ENCODE results near the gene GCN1.

GCN1 gene

DNA sequence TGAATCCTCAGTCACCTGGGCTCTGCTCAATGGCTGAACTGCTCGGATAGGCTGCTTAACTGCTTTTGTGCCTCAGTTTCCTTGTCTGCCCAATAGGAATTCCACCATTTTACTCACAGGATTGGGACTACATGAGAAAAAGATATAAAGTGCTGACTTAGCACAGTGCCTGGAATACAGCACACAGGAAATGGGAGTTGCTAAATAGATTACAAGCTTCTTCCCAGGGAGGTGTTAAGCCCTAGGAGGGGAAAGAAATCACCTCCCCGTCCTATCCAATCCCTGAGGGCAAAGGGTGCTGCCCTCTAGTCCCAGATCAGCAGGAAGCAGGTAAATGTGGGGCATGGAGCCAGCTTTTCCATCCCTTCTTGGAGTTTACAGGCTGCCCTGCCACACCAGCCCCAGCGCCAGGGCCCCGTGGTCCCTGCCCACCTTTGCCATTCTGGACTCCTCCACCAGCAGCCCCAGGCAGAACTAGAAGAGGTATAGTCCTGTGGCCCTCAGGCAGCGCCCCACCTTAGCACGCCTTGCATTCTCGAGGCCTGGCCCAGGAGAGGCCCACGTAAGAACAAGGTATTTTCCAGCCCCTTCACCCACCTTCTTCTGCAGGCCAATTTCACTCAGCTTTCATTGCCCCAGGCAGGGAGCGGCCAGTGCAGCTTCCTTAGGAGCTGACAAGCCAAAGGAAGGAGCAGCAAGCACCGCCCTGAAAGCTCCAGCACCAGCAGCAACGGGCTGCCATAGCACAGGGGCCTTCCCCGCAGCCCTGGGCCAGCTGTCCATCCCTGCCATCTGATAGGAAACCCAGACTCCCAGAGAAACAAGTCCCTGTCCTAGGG lies 35.2 kb upstream of the GCN1 start:
- no peak for DNase-seq

DNA sequence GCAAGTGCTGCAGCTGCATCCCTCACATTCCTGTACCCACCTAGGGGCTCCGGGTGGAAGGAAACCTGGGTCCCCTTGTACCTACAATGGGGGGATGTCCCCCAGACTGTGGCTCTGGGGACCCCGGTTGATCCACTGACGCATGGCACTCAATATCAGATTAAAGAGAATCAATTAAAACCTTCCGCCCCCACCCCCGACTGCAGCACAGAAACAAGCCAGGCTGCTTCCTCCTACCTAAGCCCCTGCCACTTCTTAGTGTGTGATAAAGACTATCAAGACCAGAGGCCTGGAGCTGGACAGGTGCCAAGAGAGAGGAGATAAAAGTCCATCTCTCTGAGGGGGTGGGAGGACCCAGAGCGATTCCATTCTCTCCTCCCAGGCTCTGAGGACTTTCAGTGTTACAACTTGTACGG lies 34.6 kb upstream of the GCN1 start:
- DNase-seq = no peak

DNA sequence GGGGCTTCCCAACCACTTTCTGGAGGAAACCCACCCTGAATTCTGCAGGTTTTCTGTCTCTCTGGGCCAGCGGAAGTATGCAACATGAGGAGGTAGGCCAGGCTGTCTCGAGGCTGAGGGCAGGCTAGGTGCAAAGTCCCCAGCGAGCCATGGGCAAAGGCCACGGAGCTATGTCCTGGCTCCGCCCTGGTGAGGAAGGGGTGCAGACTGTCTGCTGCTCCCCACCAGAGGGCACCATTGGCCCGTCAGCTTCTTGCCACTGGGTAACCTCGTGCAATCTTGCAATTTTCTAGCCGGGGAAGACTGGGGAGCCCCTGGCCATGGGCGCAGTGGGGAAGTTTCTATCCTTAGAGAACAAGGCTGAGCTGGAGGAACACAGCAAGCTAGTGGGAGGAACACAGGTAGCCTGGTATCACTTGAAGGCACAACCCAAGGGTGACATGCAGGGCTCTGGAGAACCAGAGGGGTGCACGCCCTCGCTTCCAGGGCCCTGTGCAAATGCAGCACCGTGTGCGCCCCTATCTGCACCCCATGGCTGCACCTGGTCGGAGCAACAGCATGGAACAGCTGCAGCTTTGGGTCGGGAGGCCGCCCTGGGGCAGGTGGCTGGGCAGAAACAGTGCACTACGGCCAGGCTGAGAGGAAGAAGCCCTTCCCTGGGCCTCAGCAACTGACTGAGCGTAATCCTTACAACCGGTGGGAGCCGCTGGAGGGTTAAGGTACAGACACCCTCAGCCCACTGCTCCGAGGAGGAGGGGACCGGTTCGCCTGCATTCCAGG lies 34.0 kb upstream of the GCN1 start:
- peak; percentile 94 for DNase-seq

DNA sequence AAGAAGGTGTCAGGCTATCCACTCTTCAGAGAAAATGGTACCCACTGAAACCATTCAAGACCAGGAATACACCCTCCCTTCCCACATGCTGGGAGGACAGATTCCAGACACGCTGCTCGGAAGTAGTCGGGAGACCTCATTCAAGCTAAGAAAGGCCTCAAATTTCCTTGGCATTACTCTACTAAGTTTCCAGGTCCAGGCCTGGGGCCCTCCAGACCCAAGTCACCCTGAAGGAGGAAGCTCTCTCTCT lies 33.5 kb upstream of the GCN1 start:
- DNase-seq = no peak

DNA sequence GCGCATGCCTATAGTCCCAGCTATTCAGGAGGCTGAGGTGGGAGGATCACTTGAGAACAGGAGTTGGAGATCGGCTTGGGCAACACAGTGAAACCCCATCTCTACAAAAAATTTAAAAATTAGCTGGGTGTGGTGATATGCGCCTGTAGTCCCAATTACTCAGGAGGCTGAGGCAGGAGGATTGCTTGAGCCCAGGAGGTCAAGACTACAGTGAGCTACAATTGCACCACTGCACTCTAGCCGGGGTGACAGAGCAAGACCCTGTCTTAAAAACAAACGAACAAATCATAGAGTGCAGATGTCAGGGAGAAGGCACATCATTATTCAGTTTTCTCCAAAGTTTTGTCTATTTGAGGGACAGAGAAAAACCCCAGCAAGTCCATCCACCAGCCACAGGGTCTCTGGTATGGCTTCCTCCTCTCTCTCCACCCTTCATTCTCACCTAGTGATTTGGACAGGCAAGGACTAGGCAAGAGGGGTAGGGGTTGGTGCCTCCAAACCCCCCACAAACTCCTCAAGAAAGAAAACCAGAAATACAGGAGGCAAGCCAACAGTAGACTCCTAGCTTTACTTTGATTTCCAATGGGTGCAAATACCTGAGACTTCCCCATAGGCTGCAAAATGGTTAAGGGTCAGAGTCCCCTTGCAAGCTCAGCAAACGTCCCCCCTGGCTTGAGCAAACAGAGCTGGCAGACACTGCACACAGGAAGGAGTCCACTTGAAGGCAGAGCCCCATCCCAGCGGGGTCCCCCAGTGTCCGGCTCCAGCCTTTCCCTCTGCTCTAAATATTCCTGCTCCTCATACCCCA lies 32.9 kb upstream of the GCN1 start:
- DNase-seq = no peak

DNA sequence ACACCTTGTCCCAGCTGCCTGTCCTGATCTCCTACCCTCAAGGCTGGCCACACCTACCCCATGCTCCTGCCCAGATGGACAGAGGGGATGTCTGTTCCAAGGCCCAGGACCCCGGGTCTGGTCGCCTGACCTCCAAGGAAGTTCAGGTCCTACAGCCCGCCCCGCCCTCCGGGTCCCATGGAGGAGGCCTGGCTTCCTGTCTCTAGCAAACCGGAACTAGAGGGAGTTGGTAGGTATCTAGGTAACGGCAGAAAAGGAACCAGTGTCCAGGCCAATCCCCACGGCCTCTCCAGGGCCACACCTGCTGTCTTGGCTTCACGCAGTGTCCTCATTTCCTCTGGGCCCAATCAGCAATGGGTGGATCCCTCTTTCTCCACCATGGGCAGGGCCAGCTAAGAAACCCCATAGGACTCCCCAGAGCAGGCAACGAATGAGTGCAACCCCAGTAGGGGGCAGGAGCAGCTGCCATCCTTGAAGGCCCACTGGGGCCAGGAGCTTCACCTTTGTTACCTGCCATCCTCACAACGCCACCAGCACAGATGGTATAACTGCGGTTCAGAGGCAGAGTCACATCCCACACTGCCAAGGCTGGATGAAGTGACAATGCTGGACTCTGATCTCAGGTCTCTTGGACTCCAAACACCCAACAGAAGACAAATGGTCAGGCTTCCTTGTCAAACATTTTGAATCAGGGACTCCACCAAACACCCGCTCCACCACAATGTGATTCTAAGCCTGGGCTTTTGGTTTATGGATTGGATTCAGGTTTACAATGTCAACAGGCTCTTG lies 31.5 kb upstream of the GCN1 start:
- DNase-seq = no peak

DNA sequence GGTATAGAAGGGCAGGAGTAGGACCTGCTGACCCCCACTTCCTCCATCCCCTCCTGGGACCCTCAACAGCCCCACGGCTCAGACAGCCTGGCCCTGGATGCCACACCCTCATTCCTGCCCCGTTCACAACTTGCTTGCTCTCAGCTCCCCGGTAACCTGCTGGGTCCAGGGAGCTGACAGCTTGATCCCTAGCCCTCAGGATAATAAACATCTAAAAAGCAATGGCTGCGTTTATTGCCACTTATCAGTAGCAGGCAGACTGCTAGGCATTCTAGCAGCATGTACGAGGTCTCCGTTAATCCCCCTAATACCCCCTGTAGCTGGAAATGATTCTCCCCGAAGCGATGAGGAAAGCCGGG lies 30.7 kb upstream of the GCN1 start:
- DNase-seq = no peak

DNA sequence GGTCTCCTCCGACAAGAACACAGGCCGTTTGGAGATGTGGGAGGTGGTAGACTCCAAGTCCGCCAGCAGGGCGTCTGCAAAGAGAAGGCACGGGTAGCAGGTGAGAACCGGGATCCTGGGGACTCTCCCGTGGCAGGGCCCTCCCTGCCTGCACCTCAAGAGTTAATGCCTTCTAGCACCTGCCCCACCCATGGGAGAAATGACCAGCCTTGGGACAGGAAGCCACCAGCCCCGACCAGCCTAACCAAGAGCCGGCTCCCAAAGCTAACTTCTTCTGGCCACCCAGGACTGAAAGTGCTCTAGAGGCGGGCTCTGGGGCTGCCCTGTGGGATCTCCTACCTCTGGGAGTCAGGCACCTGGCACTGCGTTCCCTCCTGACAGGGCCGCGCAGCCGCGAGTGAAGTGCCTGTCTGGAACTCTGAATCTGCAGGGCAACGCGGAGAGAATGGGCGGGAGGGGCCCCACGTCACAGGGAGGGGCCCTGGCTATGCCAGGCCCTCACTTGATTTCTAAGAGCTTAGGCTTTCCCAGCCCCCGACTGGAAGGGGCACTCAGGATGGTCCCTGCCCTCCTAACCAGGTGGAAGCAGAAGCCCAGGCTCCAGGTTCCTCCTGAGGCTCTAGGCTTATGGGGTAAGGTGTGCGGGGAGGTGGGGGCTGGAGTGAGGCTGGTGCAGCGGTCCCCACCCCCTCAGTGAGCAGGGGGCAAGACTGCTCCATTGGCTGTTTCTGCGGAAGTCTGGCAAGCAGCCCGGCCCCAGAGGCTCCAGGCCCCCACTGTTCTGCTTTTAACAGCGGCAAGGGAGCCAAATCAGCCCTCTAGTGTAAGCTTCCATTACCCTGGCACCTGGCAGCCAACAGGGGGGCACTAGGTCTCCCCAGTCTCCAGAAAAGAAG lies 30.0 kb upstream of the GCN1 start:
- no peak for DNase-seq

DNA sequence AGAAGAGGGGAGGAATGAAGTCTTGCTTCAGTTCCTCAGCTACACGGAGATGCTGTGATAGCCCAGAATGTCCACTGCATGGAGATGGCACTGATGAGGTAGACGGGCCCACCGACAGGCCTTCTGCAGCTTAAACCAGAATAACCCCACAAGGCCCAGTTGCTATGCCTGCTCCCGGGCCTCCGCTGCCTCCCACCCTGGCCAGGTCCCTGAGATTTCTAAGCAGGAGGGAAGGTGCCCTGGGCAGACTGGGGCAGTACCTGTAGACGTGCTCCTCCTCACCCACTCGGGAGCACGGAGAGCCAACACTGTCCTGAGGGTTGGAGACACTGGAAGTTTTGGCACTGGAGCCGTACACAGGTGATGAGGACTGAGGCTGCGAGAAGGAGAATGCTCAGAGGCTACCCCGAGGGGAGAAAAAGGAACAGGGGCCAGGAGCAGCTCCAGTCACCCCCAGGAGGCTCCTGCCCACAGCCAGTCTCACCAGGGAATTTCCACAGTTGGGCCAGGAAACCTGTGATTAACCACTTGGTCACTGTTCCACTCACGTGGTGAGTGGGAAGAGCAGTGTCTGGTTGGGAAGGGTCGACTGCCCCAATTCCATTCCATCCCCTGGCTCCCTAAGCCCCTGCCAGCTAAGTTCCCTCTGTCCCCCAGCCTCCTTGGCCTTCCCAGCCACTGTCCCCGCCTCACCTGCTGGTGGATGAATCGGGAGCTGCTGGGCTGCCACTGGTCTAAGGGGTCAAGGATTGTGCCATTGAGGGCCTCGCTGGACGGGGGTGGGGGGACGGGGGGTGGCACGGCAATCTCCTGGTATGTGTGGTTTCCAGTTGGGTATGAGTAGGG lies 29.2 kb upstream of the GCN1 start:
- DNase-seq = no peak

DNA sequence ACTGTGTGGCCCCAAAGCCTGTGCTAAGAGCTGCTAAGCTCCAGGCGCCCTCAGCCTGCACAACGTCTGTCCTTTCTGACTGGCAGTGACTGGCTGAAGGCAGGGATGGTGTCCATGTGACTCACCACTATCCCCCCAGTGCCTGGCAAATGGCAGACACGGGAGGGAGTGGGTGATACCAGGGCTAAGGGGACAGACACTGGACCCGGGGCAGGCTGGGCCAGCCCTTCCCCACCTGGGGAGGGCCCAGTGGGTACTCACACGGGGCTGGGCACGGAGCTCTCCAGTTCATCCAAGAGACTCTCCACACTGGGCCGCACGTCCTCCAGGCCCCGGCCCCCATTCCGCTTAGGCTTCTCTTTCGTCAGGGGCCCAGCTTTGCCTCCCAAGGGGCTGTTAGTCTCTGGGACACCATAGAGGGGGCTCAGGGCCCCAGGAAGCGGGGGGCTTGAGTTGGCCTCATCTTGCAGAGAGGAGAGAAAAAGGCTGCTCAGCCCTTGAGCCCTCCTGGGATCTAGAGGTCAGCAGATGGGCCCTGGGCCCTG lies 27.8 kb upstream of the GCN1 start:
- no peak for DNase-seq

DNA sequence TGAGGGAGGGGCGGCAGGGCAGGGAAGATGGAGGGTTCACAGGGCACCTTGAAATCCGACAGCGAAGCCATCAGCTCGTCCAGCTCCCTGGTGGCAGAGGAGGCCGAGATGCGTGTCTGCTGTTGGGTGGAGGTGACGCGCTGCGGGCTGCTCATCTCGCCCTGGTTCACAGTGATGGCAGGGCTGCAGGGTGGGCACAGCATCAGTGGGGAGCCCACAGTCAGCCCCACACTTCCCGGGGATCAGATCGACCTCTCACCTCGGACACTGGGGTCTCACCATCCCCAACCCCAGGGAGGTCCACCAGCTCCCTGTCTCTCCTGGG lies 27.0 kb upstream of the GCN1 start:
- DNase-seq = no peak

DNA sequence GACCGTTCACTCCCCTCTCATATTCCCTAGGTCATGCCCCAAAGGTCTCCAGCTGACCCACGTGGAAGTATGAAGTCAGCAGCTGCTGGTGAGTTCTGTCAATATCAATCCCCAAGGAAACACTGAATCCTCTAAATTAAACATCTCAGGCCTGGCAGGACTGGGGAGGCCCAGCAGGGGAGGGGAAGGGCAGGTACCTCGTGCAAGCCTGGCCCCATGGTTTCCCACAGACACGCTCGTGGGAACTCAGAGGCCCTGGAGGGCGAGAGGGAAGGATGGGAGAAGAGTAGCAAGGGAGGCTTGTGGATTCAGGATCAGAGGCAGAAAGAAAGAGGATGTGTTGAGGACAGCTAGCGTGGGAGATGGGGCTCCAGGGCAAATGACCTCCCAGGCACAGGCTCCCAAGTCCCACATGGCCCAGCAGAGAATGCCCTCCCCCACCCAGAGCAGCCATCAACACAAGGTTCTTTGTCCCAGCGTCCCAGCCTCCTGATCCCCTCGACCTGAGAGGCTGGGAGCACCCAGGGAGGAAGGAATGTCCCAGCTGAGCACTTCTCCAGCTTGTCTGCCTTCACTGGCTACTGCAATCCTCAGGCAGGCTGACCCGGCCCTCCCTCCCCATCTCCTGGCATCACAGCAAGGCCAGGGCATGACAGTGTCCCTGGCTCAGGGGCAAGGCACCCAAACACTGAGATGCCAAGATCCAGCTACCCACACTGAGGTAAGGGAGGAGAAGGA lies 26.5 kb upstream of the GCN1 start:
- no peak for DNase-seq

DNA sequence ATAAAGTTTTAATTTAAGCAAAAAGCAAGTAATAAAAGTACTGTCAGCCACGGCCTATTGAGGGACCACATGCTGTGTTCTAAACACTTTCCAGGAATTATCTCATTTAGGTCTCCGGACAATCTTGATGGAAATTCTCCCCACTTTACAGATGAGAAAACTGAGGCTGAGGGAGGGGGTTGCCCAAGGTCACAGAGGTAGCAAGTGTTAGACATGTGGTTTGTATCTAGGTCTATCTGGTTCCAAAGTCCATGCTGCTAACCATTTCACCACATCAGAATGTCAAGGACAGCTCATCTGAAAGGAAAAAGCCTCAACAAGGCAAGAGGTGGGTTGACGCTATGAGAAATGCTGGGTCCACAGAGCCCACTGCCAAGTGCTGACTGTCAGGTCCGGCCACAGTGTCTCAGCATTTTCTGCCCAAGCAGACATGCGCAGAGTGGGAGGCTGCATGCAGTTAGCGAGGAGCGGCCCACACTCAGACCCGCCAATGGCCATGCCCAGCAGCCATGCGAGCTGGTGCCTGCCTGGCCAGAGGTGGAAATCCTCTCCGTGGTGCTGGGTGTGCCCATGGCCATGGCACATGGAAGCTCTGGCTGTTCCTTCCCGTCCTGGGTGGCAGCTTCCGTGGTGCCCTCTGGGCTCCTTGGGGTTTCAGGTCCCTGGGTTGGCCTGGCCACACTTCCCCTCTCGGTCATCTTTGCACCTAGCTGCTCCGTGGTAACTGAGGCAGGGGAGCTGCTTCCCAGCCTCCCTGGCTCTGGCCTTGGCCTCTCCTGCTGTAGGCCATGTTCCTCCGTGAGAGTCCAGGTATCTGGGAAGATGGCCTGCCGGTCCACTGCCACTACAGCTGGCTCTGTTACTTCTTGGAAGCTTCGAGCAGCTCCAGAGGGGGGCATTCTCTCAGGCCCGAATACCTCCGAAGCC lies 24.4 kb upstream of the GCN1 start:
- DNase-seq = no peak

DNA sequence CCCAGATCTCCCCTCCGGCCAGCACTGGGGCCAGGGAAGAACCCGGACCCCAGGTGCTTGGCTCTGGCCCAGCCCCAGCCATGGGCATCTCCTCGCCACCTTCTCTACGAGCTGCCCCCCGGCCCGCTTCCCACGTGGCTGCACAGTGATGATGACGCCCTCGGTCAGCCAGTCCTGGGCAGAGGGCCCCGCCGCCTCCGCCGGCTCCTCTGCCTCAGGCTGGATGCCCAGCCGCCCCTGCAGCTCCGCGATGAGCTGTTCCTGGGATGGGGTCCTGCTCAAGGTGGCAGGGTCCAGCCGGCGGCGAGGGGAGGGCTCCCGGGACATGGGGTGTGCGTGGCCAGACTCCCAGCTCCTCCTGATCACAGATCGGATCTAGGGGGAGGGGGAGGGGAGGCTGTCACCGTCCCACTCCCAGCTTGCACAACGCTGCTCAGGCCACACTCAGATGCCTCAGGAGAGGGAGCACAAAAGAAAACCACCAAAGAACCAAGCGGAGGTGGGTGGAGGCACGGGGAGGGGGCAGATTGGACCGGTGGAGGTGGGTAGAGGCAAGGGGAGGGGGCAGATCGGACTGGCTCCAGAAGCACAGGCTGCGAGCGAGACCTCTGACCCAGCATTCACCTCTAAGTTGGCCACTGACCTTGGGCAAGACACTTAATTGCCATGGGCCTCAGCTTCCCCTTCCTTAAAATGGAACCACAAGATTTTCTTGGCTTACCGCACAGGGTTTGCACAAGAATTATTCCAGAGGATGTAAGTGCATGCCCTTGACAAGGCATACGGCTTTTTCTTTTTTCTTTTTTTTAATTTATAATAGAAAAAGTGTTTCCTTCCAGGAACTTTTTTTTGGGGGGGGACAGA lies 22.5 kb upstream of the GCN1 start:
- no peak for DNase-seq

DNA sequence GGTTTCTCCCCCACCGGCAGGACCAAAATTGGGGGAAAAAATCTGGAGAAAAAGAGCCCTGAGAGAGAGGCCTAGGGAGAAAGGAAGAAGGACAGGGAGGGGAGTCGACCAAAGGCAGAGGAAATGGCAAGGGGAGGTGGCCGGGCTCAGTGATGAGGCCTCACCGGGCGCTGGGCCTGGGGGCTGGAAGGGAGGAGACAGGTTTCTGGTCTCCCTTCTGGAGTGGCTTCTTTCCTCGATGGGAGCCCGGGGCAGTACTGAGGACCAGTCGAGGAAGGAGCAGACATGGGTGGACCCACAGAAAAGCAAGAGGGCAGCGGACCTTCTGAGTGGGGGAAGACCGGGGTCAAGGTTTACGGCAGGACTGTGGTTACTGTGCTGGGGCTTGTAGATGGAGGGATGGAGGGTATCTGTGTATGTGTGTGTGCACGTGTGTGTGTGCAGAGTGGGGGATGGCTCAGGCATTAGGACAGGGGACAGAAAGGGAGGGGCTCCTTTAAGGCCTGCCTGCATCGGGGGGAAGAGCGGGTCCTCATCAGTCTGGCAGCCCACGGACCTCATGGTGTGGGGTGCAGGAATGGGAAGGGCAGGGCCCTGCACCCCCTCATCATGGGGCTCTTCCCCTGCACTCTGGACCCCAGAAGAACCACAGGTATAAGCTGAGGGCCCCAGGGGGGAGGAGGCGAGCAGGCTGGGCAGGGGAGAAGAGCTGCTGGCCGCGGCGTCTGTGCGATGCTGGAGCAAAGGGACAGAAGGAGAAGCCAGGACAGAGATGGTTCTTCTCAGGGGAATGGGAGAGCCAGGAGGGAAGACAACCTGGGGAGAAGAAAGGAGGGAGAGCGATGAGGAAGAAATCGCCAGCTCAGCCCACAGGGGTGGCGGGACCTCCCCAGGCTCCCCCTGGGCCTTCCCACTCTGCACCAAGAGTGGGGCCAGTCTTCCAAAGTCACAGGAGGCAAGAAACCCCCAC lies 21.5 kb upstream of the GCN1 start:
- no peak for DNase-seq

DNA sequence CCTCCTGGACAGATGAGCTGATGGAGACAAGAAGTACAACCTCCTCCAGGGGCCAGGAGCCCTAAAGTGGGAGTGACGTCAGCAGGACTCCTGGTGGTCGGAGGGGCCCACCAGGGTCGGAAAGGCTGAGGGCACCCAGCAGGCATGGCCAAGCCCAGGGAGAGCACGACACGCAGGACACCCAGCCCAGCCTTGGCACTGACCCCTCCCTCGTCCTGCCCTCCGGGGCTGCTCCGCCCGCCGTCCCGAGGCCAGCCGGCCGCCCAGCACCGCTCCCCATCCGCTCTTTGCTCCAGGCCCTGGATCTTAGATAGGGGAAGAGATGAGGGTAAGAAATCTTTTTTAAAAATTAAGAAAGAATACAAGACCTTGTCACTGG lies 20.8 kb upstream of the GCN1 start:
- no peak for DNase-seq
